HG03103 (cell line): Measurements from ENCODE around the gene MKNK1.
"Not testable (repeated sequence)": the region's sequence is repeated elsewhere in the genome, so short reads cannot be mapped to it uniquely, and the experiment has no call there.

Experiments
- ATAC-seq: cut with Tn5 transposase; IDR thresholded peaks from one replicate; pipeline ENCODE4 v1.9.1; 2021; ENCODE audit warnings: low read depth; ENCODE audit not compliant: unreplicated experiment

Gene MKNK1

DNA sequence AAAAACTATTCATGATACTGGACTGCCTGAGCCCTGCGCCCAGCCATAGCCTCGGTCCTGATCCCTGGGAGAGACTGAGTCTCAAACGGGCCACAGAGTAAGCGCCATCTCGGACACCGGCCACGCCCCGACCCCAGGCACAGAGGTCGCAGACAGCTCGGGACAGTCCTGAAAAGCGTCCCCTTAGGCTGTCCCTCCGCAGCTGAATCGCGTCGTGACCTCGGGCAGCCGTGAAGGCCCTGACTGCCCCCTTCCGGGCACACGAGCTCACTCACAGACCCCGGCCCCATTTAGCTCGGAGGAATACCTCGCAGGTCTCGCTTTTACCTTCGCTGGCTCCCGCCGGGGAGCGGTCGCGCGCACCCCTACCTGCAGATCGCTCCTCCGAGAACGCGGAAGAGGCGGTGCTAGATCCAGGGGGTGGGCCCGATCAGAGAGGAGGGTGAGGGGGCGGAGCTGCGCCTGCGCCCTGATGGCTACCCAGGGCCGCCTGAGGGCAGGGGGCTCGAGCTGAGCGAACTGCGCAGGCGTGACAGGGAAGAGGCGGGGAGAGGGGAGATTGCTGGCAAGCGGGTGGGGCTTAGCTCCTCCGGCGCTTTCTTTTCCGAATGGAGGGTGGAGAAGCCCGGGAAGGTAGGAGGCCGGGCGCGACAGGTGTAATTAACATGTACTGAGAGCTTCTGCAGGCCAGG lies at the start of gene MKNK1:
Gene MKNK1, minus strand, starts transcription at position 411 of the 692 bp plus-strand sequence. CDS start 20,941 bp downstream, outside the sequence.
- ATAC-seq: peak; percentile 95

DNA sequence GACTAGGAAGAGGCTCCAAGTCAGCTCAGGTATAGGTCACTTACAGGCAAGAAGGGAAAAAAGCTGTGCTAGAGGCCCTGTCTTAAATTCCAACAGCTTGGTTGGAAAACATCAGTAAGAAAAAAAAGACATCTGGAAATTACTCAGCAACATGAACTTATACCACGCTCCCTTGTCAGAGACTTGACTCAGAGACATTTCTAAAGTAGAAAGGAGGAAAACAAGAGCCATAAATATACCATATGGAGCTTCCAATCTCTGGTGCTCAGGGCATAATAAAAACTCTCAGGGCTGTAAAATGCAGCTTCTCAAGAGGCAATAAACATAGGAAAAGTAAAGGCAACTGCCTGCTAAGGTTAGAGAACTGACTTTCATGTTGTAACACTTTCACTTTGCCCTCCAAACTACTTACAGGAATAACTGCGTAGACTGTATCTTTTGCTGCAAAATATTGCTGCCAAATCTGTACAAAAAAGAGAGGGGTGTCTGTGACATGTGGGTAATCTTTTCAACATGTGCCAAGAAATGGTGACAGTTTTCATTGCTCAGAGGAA lies 49.4 kb upstream of the MKNK1 start:
- no peak for ATAC-seq

DNA sequence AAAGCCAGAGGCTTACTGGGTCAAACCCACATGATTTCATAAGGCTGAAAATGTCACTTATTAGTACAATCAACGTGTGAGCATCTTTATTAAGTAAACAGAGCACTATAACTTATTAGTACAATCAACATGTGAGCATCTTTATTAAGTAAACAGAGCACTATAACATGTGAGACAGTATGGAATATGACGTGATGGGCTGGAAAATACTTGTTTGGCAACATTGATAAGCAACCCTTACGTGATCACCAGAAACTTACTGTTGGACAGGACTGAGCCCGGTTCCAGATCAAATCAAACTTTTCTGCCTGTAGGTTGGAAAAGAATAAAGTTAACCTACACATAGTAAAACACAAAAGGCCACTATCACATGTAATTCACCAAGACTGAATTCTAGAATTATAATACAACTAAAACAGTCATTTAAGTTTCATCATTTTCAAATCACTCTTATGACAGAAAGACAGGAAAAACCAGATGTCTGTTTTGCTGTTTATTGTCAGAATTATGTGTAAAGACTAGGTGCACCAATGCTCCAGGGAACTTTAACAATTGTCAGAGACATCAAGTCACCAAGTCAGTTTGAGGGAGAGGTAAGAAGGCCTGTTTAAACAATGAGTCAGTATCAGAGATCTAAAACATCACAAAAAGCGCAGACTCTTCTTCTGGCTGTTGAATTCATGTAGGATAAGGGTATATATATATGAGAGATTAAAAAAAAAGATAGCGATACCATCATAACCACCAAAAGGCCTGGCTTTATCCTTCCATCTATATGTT lies 48.4 kb upstream of the MKNK1 start:
- ATAC-seq: no peak

DNA sequence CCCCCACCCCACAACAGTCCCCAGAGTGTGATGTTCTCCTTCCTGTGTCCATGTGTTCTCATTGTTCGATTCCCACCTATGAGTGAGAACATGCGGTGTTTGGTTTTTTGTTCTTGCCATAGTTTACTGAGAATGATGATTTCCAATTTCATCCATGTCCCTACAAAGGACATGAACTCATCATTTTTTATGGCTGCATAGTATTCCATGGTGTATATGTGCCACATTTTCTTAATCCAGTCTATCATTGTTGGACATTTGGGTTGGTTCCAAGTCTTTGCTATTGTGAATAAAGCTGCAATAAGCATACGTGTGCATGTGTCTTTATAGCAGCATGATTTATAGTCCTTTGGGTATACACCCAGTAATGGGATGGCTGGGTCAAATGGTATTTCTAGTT lies 47.1 kb upstream of the MKNK1 start:
- ATAC-seq: not testable (repeated sequence)

DNA sequence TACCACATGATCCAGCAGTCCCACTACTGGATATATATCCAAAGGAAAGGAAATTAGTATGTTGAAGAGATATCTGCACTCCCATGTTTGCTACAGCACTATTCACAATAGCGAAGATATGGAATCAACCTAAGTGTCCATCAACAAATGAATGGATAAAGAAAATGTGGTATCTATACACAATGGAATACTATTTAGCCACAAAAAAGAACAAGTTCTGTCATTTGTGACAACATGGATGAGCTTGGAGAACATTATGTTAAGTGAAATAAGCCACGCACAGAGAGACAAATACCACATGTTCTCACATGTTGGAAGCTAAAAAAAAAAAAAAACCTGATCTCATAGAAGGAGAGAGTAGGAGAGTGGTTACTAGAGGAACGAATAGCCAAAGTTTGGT lies 46.4 kb upstream of the MKNK1 start:
- ATAC-seq: no peak

DNA sequence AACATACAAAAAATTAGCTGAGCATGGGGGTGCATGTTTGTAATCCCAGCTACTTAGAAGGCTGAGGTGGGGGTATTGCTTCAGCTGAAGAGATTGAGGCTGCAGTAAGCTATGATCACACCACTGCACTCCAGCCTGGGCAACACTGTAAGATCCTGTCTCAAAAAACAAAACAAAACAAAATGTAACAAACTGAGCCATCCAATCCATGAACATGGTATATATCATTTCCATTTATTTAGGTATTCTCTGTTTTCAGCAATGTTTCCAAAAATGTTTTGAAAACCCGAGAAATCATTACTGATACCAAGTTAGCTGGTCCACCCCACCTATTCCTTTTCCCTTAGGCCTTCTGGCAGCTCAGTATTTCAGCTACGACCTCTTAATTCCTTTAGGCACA lies 45.7 kb upstream of the MKNK1 start:
- no peak for ATAC-seq

DNA sequence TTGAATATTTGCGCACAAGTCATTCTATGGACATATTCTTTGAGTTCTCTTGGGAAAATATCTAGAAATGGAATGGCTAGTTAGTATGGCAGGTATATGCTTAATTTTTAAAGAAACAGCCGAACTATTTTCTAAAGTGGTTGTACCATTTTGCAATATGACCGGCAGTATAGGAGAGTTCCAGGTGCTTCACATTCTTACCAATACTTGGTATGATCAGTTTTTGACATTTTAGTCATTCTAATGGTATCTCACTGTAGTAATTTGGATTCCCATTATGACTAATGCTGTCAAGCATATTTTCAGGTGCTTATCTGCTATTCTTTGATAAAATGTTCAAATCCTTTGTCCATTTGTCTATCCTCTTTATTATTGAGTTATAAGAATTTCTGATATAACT lies 43.5 kb upstream of the MKNK1 start:
- ATAC-seq: no peak

DNA sequence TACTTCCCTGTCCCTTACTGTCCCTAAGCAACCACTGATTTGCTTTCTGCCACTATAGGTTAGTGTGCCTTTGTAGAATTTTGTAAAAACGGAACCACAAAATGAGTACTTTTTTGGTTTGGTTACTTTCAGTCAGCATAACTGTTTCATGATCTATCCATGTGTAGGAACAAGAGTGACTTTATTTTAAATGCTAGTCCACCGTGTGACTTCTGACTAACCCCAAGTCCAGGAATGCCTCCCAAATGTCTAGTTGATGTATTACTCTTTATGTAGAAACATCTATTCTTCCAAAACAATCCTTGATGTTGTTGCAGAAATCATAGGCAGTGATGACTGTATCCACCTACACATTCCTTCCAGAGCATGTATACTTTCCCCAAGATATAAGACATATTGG lies 42.8 kb upstream of the MKNK1 start:
- no peak for ATAC-seq

DNA sequence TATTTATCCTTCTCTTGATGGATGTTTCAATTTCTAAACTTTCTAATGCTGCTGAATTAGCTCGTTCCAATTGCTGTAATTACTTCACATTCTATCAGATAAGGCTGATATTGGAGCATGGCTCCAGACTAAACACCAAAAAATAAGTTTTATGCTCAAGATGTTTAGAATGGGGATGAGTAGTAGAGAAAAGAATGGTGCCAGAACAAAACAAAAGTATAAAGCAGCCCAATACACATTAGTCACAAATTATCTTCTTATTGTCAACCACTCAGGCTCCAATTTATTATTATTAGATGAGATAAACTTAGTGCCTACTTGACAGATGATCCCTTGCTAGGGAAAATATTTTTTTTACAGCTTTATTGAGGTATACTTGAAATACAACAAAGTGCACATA lies 42.3 kb upstream of the MKNK1 start:
- ATAC-seq: no peak

DNA sequence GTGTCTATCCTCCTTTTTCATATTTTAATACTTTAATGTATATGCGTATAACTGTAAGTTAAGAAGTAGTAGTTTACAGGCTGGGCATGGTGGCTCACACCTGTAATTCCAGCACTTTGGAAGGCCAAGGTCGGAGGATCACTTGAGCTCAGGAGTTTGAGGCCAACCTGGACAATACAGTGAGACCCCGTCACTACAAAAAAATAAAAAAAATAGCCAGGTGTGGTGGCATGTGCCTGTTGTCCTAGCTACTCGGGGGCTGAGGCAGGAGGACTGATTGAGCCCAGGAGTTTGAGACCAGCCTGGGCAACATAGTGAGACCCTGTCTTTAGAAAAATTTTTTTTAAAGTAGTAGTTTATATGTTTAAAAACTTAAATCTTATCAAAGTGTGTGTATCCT lies 41.7 kb upstream of the MKNK1 start:
- ATAC-seq: no peak

DNA sequence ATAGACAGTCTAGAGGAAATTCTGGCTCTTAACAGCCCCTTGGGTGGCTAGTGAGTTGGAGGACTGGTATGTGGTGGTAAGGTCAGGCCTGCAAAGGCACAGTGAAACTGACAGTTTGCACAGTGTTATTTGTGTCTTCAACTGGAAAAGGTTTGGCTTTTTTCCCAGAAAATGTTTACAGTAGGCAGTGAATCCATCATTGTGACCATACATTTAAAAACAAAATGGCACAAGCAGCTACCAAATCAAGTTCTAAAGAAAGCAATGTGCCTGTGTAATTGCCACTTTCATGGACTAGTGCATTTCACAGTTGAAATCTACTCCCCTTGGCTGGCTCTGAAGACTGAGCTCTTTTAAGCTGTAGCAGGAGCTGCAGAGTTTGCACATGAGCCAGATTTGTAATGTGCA lies 39.3 kb upstream of the MKNK1 start:
- no peak for ATAC-seq

DNA sequence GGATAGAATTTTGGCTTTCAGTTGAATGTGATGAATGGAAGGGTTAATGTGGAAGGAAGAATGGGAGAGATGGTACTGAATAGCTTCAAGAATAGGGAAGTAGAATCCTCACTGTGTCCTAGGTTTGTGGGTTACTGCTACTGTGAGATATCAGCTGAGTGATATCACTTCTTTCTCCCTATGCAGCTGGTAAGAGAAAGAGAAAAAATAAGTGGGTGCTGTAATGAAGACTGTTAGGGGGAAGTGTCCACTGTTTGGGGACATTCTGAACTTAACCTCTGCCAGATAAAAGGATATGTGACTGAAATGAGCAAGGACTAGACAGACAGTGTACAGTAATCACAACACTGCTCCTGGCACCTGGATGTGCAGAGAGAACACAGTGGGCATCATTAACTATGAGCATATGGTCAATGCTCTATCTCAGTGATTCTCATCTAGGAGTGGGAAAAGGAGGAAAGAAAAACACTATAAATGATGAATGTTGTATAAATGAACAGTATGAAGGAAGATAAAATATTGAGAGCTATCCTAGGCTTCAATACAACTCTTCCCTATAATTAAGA lies 38.1 kb upstream of the MKNK1 start:
- ATAC-seq: no peak

DNA sequence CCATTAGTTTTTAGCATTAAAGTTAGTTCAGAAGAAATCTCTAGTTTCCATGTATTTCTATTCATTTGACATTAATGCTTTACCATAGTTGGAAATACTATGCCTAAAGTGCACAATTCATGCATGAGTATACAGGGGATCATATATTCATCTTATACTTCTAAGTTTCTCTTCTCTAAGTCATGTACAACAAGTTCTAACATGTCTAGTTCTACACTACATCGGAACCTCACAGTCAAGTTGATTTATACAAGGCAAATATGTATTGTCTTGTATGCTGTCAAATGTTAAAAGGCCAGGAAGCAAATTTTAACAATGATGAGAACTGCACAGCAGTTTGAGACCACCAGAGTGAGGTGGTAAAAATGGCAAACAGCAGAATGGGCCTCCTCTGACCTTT lies 35.5 kb upstream of the MKNK1 start:
- ATAC-seq: no peak

DNA sequence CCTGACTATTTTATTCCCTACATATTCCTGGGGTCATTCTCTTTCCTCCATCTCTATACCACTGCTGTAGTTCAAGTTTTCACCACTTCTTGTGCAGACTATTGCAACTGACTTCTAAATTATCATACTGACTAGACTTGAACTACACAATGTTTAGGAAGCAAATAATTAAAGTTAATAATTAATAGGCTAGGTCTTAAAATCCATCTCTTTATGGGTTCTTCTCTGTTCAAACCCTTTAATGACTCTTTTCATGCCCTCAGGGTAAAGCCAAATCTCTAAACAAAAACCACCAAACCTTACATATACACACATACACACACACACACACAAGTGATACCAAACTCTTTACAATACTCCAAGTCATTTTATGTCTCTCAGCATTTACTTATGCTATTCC lies 34.9 kb upstream of the MKNK1 start:
- ATAC-seq: no peak

DNA sequence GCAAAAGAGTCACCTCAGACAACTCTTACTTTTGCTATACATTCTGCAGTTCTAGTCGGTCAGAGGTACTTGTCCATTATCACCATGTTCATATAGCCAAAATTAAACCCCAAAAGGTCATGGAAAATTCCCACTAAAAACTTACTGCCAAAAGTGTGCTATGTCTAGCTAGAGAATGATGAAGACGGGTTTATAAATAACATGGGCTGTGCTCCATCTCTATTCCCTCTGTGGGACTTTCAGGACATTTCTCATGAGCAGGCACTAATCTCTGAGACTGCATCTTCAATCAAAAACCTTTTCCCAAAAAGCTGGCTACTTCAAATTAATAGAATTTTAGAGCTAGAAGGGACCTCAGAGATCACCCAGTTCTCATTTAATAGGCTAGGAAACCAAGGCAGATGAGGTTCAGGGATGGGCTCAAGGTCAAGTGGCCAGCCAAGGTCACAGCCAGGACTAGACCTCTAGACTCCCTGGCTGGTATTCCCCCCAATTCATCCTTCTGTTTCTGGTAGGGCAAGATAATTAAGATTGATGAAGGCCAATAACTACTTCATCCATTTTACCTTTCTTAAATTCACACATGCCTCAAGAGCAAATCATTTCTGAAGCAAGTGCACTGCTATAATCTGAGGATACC lies 33.5 kb upstream of the MKNK1 start:
- no peak for ATAC-seq

DNA sequence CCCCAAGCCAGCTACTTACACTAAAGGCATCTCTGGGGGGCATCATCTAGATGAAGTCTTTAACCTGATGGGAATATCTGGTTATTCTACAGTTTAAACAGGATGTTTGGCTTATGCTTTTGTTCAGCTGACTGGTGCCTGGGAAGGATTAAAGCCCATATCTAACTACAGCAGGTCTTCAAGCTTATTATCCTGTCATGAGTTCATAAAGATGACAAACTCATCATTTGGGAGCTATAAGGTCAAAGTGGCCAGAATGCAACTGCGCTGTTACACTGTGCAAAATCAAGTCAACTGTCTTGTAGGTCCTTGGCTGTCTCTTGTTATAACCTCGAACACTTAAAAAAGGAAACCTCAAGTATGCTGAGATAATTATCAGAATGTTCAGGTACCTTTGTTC lies 31.1 kb upstream of the MKNK1 start:
- ATAC-seq: no peak

DNA sequence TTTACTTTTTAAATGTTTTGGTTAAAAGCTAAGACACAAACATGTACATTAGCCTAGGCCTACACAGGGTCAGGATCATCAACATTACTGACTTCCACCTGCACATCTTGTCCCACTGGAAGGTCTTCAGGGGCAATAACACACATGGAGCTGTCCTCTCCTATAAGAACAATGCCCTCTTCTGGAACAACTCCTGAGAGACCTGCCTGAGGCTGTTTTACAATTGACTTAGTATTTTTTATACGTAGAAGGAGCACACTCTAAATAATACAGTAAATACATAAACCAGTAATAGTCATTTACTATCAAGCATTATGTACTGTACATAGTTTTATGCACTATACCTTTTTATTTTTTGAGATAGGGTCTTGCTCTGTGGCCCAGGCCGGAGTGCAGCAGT lies 26.7 kb upstream of the MKNK1 start:
- no peak for ATAC-seq

DNA sequence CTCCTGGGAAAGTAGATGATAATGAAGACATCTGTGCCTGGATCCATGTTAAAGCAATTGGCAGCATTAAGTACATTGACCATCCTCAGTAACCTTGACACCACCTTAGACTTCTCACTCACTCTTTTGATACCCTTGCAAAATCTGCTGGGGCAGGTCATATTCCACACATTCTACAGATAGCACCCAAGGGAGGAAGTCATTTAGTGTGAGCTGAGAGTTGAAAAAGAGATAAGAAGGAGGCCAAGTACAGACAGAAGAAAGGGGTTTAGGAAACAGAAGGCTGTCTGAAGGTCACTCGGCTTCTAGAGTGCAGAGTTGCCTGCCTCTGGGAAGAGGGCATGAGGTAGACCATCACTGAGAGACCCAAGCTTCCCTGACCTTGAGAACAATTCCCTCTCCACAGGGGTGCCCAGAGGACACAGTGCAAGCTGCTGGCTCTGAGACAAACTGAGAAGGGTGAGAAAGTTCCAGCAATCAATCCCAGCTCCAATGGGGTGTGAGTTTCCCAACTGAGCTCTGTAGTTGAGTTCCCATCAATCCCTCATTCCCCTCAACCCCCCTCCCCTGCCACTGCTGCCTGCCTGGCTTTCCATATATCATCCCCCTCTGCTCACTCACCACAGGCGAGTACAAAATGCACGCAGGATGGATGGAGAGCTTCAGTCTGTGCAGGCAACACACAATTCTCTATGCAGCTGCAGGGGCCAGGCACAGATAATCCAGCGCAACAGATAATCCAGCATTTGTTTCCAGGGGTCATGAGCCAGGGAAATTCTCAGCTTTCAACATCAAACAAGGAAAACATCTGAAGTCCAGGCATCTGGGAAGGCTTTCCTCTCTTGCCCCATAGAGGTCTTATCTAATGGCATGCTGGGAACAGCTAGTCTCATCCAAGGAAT lies 19.9 kb upstream of the MKNK1 start:
- ATAC-seq: no peak

DNA sequence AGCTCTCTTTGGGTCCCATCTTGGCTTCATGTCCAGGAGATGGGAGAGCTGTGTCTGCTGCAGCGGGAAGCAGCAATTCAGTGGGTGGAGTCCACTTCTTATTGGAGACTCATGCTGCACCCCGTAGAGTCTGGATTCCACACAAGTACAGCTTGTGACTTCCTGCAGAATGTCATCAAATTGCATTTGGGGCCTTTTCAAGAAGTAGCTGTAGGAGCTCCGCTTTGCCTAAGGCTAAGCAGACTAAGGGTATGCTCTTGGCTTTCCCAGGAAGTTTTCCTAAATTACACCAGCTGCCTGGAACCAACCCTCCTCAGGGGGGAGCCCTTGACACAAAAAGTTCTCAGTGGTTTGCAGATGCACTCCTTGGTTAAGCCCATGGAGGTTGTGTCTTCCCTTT lies 18.3 kb upstream of the MKNK1 start:
- no peak for ATAC-seq

DNA sequence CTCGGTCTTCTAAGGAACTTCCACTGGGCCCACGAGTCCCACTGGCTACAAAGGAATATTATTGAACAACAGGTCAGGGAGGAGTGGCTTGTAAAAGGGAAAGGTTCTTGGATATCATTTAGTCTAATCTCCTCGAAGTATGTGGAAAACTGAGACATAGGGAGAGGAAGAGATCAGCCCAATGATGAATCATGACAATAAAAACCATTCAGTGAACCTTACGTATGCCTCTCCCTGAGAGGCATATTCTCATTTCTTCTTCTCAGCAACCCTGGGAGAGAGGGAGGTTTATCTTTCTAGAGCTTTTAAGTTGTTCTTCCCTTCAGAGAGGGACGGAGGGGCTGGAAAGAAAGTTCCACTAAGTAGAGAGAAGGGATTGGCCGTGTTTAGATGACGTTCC lies 17.9 kb upstream of the MKNK1 start:
- no peak for ATAC-seq
